OCI-LY3 (cell line): Measurements from ENCODE around the gene FBXO28.

Source experiments
- CTCF ChIP-seq: fragments of 200-600, 300-600 bp; sonication (generic); IDR thresholded peaks from 2 replicates; pipeline ENCODE4 v1.5.1; 2014; ENCODE audit warnings: antibody characterized with exemption, low read length, low read depth
- EZH2phosphoT487 ChIP-seq: fragments of 200-600 bp; shearing (Covaris generic); IDR thresholded peaks from 2 replicates; pipeline ENCODE4 v1.6.1; 2018; ENCODE audit warnings: antibody characterized with exemption, mixed run types, low read depth

- TF ChIP-seq CTCF, result no peak
- no peak for TF ChIP-seq EZH2phosphoT487
Observed at GRCh38 chr1:224087286-224087794, 26.6 kb upstream of the FBXO28 start.
